Eye (tissue), 1 donor: ENCODE results near the gene WBP1L.
"Not testable (repeated sequence)": the region's sequence is repeated elsewhere in the genome, so short reads cannot be mapped to it uniquely, and the experiment has no call there.

Experiments
- DNase-seq: peaks from one replicate; pipeline ENCODE4 v3.0.0-alpha.2; 2015

Gene WBP1L

GRCh38 chr10:102726274-102726673 is 17.5 kb upstream of the WBP1L start:
- DNase-seq: no peak

- DNase-seq: no peak
Measured at GRCh38 chr10:102727037-102727818, 16.5 kb upstream of the WBP1L start.

GRCh38 chr10:102729029-102730026 is 14.4 kb upstream of the WBP1L start:
- DNase-seq: peak; percentile 92

- no peak for DNase-seq
Measured at GRCh38 chr10:102731222-102731800, 12.4 kb upstream of the WBP1L start.

- no peak for DNase-seq
Measured at GRCh38 chr10:102732661-102733060, 11.1 kb upstream of the WBP1L start.

- DNase-seq: no peak
Measured at GRCh38 chr10:102735065-102735562, 8.6 kb upstream of the WBP1L start.

- DNase-seq: no peak
Measured at GRCh38 chr10:102738692-102739121, 5.0 kb upstream of the WBP1L start.

- DNase-seq: no peak
Measured at GRCh38 chr10:102740229-102740628, 3.5 kb upstream of the WBP1L start.

- DNase-seq: no peak
Measured at GRCh38 chr10:102741726-102742237, 2.0 kb upstream of the WBP1L start.

- DNase-seq: not testable (repeated sequence)
Measured at GRCh38 chr10:102742313-102742712, 1.4 kb upstream of the WBP1L start.

- DNase-seq: no peak
Measured at GRCh38 chr10:102743078-102743587, 615 bp upstream of the WBP1L start.

GRCh38 chr10:102744374-102745051 is 765 bp downstream of the WBP1L start:
- peak; percentile 43 for DNase-seq

GRCh38 chr10:102745157-102745556 is 1.4 kb downstream of the WBP1L start:
- no peak for DNase-seq

- no peak for DNase-seq
Measured at GRCh38 chr10:102752266-102752930, 8.7 kb downstream of the WBP1L start.

- peak; percentile 67 for DNase-seq
Measured at GRCh38 chr10:102752934-102753664, 9.4 kb downstream of the WBP1L start.

GRCh38 chr10:102753718-102754117 is 10.0 kb downstream of the WBP1L start:
- no peak for DNase-seq

GRCh38 chr10:102757323-102757722 is 13.6 kb downstream of the WBP1L start:
- no peak for DNase-seq

GRCh38 chr10:102758240-102758932 is 14.6 kb downstream of the WBP1L start:
- DNase-seq: no peak

- not testable (repeated sequence) for DNase-seq
Measured at GRCh38 chr10:102758933-102759262, 15.2 kb downstream of the WBP1L start.
